ENCODE measurements around the gene WDR20. TPM values are rescaled to one million over a fixed set of nuclear protein-coding genes. Genes with fewer than 3 reads are reported as not detected.

The WDR20 gene
- total RNA-seq, 1 experiment from 2014 or later: 25.6 TPM

- Mint-ChIP-seq H3K27me3 (ENCODE audit: low read depth) (no peaks in the 10 kb centered on the region), H3K36me3 (peaks cover 6% of the 10 kb centered on the region; the same call in 1 of the 2 replicates), H3K27ac (no peak overlapping the region; the same call in 1 of the 2 replicates), H3K4me3 (no peak overlapping the region), H3K9me3 (no peaks in the 10 kb centered on the region), H3K4me1 (no peaks in the 10 kb centered on the region)
- DNase-seq (ENCODE audit: low spot score): no peak
- CTCF ChIA-PET: interaction anchor here (2.0 kb wide), 1 partner anchor 85 kb away, joined by 5 read pairs; no protein-coding TSS in a partner anchor
- TF ChIP-seq ZNF138 (CRISPR knock-in tag; conservative IDR thresholded peaks at IDR 0.05) (no peak), ATF2 (CRISPR knock-in tag; IDR thresholded peaks at IDR 0.05; ENCODE audit: borderline replicate concordance, low read depth) (no peak), E2F5 (CRISPR knock-in tag; IDR thresholded peaks at IDR 0.05) (no peak), KAT7 (CRISPR knock-in tag; IDR thresholded peaks at IDR 0.05; ENCODE audit: borderline replicate concordance) (no peak), FOXJ3 (CRISPR knock-in tag; IDR thresholded peaks at IDR 0.05; ENCODE audit: borderline replicate concordance) (no peak), JAZF1 (CRISPR knock-in tag; IDR thresholded peaks at IDR 0.05) (no peak), MAX (CRISPR knock-in tag; IDR thresholded peaks at IDR 0.05) (no peak), FOXP4 (CRISPR knock-in tag; IDR thresholded peaks at IDR 0.05) (no peak), ZNF121 (CRISPR knock-in tag; IDR thresholded peaks at IDR 0.05) (no peak), PRRX2 (CRISPR knock-in tag; IDR thresholded peaks at IDR 0.05) (no peak), ATF1 (CRISPR knock-in tag; IDR thresholded peaks at IDR 0.05) (no peak), ZNF425 (CRISPR knock-in tag; conservative IDR thresholded peaks at IDR 0.05) (no peak), ZMAT4 (CRISPR knock-in tag; IDR thresholded peaks at IDR 0.05) (no peak), ZBTB43 (CRISPR knock-in tag; IDR thresholded peaks at IDR 0.05) (no peak), JUN (CRISPR knock-in tag; IDR thresholded peaks at IDR 0.05) (no peak), ETV6 (CRISPR knock-in tag; IDR thresholded peaks at IDR 0.05) (no peak), ZNF317 (CRISPR knock-in tag; IDR thresholded peaks at IDR 0.05; ENCODE audit: borderline replicate concordance, low read depth) (no peak)
- TF ChIP-seq, protein P1, sequence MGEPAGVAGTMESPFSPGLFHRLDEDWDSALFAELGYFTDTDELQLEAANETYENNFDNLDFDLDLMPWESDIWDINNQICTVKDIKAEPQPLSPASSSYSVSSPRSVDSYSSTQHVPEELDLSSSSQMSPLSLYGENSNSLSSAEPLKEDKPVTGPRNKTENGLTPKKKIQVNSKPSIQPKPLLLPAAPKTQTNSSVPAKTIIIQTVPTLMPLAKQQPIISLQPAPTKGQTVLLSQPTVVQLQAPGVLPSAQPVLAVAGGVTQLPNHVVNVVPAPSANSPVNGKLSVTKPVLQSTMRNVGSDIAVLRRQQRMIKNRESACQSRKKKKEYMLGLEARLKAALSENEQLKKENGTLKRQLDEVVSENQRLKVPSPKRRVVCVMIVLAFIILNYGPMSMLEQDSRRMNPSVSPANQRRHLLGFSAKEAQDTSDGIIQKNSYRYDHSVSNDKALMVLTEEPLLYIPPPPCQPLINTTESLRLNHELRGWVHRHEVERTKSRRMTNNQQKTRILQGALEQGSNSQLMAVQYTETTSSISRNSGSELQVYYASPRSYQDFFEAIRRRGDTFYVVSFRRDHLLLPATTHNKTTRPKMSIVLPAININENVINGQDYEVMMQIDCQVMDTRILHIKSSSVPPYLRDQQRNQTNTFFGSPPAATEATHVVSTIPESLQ (CRISPR knock-in tag; IDR thresholded peaks at IDR 0.05): no peak
- no peak for ATAC-seq
- POLR2A ChIA-PET: no interaction called here
These were observed 89.5 kb downstream of the WDR20 start for GRCh38 chr14:102229071-102229738.

All from WTC11 (cell line).